ENCODE results near the gene RAB1B. TPM values are rescaled to one million over a fixed set of nuclear protein-coding genes. Genes with fewer than 3 reads are reported as not detected.
A peak's percentile ranks its signal among the peaks of the same experiment; 100 is the strongest.

The RAB1B gene
- total and polyA plus RNA-seq, 10 of the 15 experiments (the other 5 are each of a cell fraction or from before 2014, with no cell fraction given): 10.4 to 193 (median 96.9) TPM

GRCh38 chr11:66275984-66276612, 7.7 kb downstream of the RAB1B start:
- Histone ChIP-seq H2AFZ (ENCODE audit: control insufficient read depth, low read depth, low read length) (no peak overlapping the region), H3K79me2 (ENCODE audit: control insufficient read depth, insufficient read depth, low read length) (peaks cover 1% of the 10 kb centered on the region), H3K27ac (ENCODE audit: control insufficient read depth, insufficient read depth) (no peak overlapping the region), H3K9ac (ENCODE audit: control insufficient read depth, insufficient read depth, low read length) (no peak overlapping the region), H3K4me2 (ENCODE audit: control insufficient read depth, insufficient read depth) (no peak overlapping the region), H3K36me3 (ENCODE audit: control insufficient read depth in 2 of 2, insufficient read depth in 2 of 2, low read length in 1 of 2) (peaks cover 20 to 32% of the 10 kb centered on the region in 2 experiments), H3K4me1 (ENCODE audit: control insufficient read depth, insufficient read depth, low read length) (peaks cover 5% of the 10 kb centered on the region), H4K20me1 (ENCODE audit: control insufficient read depth, insufficient read depth) (no peaks in the 10 kb centered on the region), H3K27me3 (replicated peaks in 1 of 2; ENCODE audit: control insufficient read depth in 2 of 2, insufficient read depth in 2 of 2, low read length in 1 of 2) (no peaks in the 10 kb centered on the region), H3K9me3 (replicated peaks; ENCODE audit: control insufficient read depth, insufficient read depth, low read length) (no peaks in the 10 kb centered on the region), H3K4me3 (no peak overlapping the region)
- DNase-seq (ENCODE audit: low read depth, low spot score): no peak
- intact Hi-C loops (cut with micrococcal nuclease; ENCODE audit: unreplicated experiment) (no loop called here), in situ Hi-C loops (cut with MboI) (no loop called here)
- SMC1A ChIA-PET (ENCODE audit: uncharacterized antibody, unreplicated experiment): no interaction called here
- RAD21 ChIA-PET (ENCODE audit: unreplicated experiment): no interaction called here
- no peak for TF ChIP-seq CUX1 (IDR thresholded peaks at IDR 0.05; ENCODE audit: insufficient replicate concordance, low read depth, low read length)
- TF ChIP-seq CEBPB (IDR thresholded peaks at IDR 0.05; ENCODE audit: borderline replicate concordance in 1 of 2, low read depth in 2 of 2, low read length in 2 of 2): no peak
- TF ChIP-seq TCF12 (IDR thresholded peaks at IDR 0.05; ENCODE audit: low read depth, low read length): no peak
- TF ChIP-seq NBN (IDR thresholded peaks at IDR 0.05): no peak
- TF ChIP-seq RB1 (IDR thresholded peaks at IDR 0.05; ENCODE audit: borderline replicate concordance): no peak
- TF ChIP-seq ELK1 (IDR thresholded peaks at IDR 0.05; ENCODE audit: low read depth, low read length): no peak
- no peak for TF ChIP-seq ZBTB40 (IDR thresholded peaks at IDR 0.05; ENCODE audit: borderline replicate concordance)
- no peak for TF ChIP-seq EP300 (IDR thresholded peaks at IDR 0.05; ENCODE audit: borderline replicate concordance in 1 of 2, control insufficient read depth in 1 of 2, low read depth in 2 of 2, low read length in 2 of 2)
- no peak for TF ChIP-seq CHD2 (IDR thresholded peaks at IDR 0.05; ENCODE audit: borderline replicate concordance, low read depth, low read length)
- TF ChIP-seq, protein P1, sequence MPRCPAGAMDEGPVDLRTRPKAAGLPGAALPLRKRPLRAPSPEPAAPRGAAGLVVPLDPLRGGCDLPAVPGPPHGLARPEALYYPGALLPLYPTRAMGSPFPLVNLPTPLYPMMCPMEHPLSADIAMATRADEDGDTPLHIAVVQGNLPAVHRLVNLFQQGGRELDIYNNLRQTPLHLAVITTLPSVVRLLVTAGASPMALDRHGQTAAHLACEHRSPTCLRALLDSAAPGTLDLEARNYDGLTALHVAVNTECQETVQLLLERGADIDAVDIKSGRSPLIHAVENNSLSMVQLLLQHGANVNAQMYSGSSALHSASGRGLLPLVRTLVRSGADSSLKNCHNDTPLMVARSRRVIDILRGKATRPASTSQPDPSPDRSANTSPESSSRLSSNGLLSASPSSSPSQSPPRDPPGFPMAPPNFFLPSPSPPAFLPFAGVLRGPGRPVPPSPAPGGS (IDR thresholded peaks at IDR 0.05; ENCODE audit: borderline replicate concordance, insufficient read depth, low read depth, low read length, poor library complexity, severe bottlenecking): no peak
- TSS peak; percentile 10 for BruUV-seq (replicated peaks)
- POLR2A ChIA-PET: no interaction called here
- ATAC-seq: no peak
- FAIRE-seq: no peak
- CTCF ChIA-PET: no interaction called here
- 98% methylated on average over 14 of the region's 14 CpGs for WGBS (ENCODE audit: insufficient coverage, insufficient replicate concordance, low lambda C conversion rate, missing lambda C conversion rate)
